K562 (cell line): ENCODE measurements around the gene CRAT. TPM values are rescaled to one million over a fixed set of nuclear protein-coding genes. Genes with fewer than 3 reads are reported as not detected.
A peak's percentile ranks its signal among the peaks of the same experiment; 100 is the strongest.

Experiments
- HNRNPLL ChIP-seq: fragments of 200-400 bp; formaldehyde crosslinking; IDR thresholded peaks from 2 replicates; pipeline ENCODE4 v1.6.1; 2017; ENCODE audit warnings: low read length, low read depth, mild to moderate bottlenecking; ENCODE audit not compliant: poor library complexity, severe bottlenecking
- KAT2B ChIP-seq: IDR thresholded peaks from one replicate; pipeline ENCODE4 v1.6.1; 2012; ENCODE audit warnings: low read depth, mild to moderate bottlenecking, control low read depth, inconsistent platforms, low read length, moderate library complexity
- LEF1 ChIP-seq: fragments of 450-650 bp; IDR thresholded peaks from 2 replicates; pipeline ENCODE4 v1.6.1; 2016; ENCODE audit warnings: mild to moderate bottlenecking
- PHF8 ChIP-seq: fragments of 200-600 bp; sonication (generic); IDR thresholded peaks from 2 replicates; pipeline ENCODE4 v1.6.1; 2012; ENCODE audit warnings: mixed run types, mild to moderate bottlenecking, inconsistent platforms, low read length, moderate library complexity, borderline replicate concordance
- SMAD2 ChIP-seq: fragments of 150-350 bp; IDR thresholded peaks from 2 replicates; pipeline ENCODE4 v1.6.1; 2014; ENCODE audit warnings: low read depth, mild to moderate bottlenecking, low read length
- SMARCA4 ChIP-seq: fragments of 450-650 bp; IDR thresholded peaks from 2 replicates; pipeline ENCODE4 v1.6.1; 2016
- YY1 ChIP-seq, 3 experiments: IDR thresholded peaks; 2 replicates each; pipeline ENCODE4 v1.6.1; 2011; ENCODE audit warnings: low read length in 2 of 3, mild to moderate bottlenecking in 2 of 3, moderate library complexity in 2 of 3, borderline replicate concordance in 1 of 3, control low read depth in 1 of 3, low read depth in 1 of 3; ENCODE audit not compliant: insufficient read depth in 3 of 3, insufficient replicate concordance in 2 of 3, control insufficient read depth in 1 of 3, insufficient read length in 1 of 3; ENCODE audit errors: extremely low read depth in 1 of 3
- ZBTB17 ChIP-seq: fragments of 450-650 bp; formaldehyde crosslinking; IDR thresholded peaks from 2 replicates; pipeline ENCODE4 v1.4.0; 2020; ENCODE audit warnings: mild to moderate bottlenecking
- ZNF41 ChIP-seq: fragments of 250-450 bp; sonication (Bioruptor Pico); conservative IDR thresholded peaks from 2 replicates; pipeline ENCODE4 v1.4.0; 2020; ENCODE audit warnings: mild to moderate bottlenecking
- ZNF766 ChIP-seq: fragments of 200-800 bp; sonication (Bioruptor generic); conservative IDR thresholded peaks from 2 replicates; pipeline ENCODE4 v1.6.1; 2016; ENCODE audit warnings: missing genetic modification characterization, missing compliant biosample characterization
- polyA plus RNA-seq, 8 experiments: library from polyadenylated mRNA; depleted of rRNA in 4 of 8; stranded (reverse) in 5 of 8; unstranded in 3 of 8; fragments of >200 nt; fragmentation: Nextera tagmentation in 2 of 8; fragmentation: Illumina TruSeq in 1 of 8; extraction: Ambion mirVana in 2 of 8; extraction: Trizol in 1 of 8; gene quantifications; 2 replicates each; pipeline versions ENCODE4 v1.2.1 to v1.2.3, GENCODE V29; 2011 to 2014; ENCODE audit warnings: inconsistent platforms in 1 of 8, missing spikeins in 1 of 8
- total RNA-seq, 7 experiments: library from RNA; depleted of rRNA in 6 of 7; stranded (reverse); fragments of >200 nt in 6 of 7; fragmentation: Illumina TruSeq in 2 of 7; extraction: Trizol in 2 of 7; gene quantifications; 2 replicates each; pipeline versions ENCODE4 v1.2.1 to v1.2.3, GENCODE V29; 2011 to 2021; ENCODE audit warnings: low replicate concordance in 1 of 7
- TF ChIP-seq, protein P1 (sequence below), 3 experiments: fragments of 200-800 bp in 1 of 3; sonication (Bioruptor generic) in 1 of 3; sonication (generic) in 1 of 3; formaldehyde crosslinking in 1 of 3; IDR thresholded peaks; 2 replicates each; pipeline versions ENCODE4 v1.6.1 to v1.8.0; 2016 to 2022; ENCODE audit warnings: mild to moderate bottlenecking in 2 of 3, missing compliant biosample characterization in 2 of 3, missing genetic modification characterization in 2 of 3, missing genetic modification reagents in 1 of 3
- TF ChIP-seq, protein P2 (sequence below): fragments of 450-650 bp; IDR thresholded peaks from 2 replicates; pipeline ENCODE4 v1.6.1; 2016; ENCODE audit warnings: antibody characterized with exemption
- TF ChIP-seq, protein P3 (sequence below): sonication (generic); formaldehyde crosslinking; IDR thresholded peaks from 2 replicates; pipeline ENCODE4 v1.8.0; 2022; ENCODE audit warnings: mild to moderate bottlenecking, missing genetic modification reagents
- TF ChIP-seq, protein P4 (sequence below): fragments of 200-400 bp; formaldehyde crosslinking; IDR thresholded peaks from 2 replicates; pipeline ENCODE4 v1.6.1; 2017; ENCODE audit warnings: mild to moderate bottlenecking, low read depth, low read length, moderate library complexity
- TF ChIP-seq, protein P5 (sequence below): fragments of 450-650 bp; formaldehyde crosslinking; IDR thresholded peaks from 2 replicates; pipeline ENCODE4 v1.4.0; 2022; ENCODE audit warnings: missing genetic modification characterization

The CRAT gene
- total and polyA plus RNA-seq, 9 of the 15 experiments (the other 6 are each of a cell fraction or from before 2014, with no cell fraction given), result 0.20 to 13.8 (median 5.4) TPM

DNA sequence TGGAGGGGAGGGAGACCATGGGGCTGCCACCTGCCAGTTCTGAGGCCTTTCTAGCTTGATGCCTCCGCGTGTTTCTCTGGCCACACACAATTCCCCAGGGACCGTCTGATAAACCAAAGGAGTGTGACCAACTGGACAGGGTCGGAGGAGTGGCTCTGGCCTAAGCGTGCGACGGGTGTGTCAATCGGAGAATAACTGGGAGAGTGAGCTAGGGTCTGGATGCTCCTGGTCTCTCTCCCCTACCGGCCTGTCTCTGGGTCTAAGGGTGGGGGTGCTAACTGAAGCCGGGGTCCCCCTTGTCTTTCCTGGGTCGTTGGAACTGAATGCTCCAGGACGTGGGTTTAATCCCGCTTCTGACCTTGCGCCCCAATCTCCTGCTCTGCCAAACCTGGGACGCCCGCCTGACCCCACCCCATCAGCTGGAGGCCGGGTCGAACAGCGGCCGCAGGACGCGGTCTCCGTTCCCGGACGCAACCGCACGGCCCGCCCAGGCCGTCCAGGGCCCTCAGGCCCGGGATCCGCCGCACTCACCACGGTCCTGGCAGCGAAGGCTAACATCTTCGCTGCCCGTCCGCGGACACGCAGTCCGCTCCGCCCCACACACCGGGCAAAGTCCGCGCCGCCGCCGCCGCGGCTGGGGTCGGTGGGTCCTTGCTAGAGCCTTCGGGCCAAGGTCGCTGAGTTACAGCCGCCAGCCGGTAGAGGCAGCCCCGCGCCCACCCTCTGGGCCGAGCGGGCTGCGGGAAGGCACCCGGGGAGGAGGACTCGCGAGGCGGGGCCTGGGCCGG lies 447 bp downstream of the CRAT start (continued):
- TF ChIP-seq, protein P1, sequence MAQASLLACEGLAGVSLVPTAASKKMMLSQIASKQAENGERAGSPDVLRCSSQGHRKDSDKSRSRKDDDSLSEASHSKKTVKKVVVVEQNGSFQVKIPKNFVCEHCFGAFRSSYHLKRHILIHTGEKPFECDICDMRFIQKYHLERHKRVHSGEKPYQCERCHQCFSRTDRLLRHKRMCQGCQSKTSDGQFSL (CRISPR knock-in tag; IDR thresholded peaks at IDR 0.05), result no peak
- TF ChIP-seq, protein P1 (tag; IDR thresholded peaks at IDR 0.05), result no peak
- peak; percentile 24 for TF ChIP-seq HNRNPLL
- TF ChIP-seq, protein P2, sequence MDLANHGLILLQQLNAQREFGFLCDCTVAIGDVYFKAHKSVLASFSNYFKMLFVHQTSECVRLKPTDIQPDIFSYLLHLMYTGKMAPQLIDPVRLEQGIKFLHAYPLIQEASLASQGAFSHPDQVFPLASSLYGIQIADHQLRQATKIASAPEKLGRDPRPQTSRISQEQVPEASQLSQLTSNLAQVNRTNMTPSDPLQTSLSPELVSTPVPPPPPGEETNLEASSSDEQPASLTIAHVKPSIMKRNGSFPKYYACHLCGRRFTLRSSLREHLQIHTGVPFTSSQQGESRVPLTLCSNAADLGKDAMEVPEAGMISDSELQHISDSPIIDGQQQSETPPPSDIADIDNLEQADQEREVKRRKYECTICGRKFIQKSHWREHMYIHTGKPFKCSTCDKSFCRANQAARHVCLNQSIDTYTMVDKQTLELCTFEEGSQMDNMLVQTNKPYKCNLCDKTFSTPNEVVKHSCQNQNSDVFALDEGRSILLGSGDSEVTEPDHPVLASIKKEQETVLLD, result no peak
- TF ChIP-seq ZNF766 (CRISPR knock-in tag), result 0 out of 2 replicates have a peak, but pooled peaks have one; percentile 7
- TF ChIP-seq, protein P3, sequence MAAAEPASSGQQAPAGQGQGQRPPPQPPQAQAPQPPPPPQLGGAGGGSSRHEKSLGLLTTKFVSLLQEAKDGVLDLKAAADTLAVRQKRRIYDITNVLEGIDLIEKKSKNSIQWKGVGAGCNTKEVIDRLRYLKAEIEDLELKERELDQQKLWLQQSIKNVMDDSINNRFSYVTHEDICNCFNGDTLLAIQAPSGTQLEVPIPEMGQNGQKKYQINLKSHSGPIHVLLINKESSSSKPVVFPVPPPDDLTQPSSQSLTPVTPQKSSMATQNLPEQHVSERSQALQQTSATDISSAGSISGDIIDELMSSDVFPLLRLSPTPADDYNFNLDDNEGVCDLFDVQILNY (CRISPR knock-in tag), result 0 out of 2 replicates have a peak, but pooled peaks have one; percentile 56
- no peak for TF ChIP-seq SMARCA4
- no peak for TF ChIP-seq SMAD2
- 0 out of 2 replicates have a peak, but pooled peaks have one; percentile 29 for TF ChIP-seq ZBTB17
- no peak for TF ChIP-seq KAT2B
- peak in 1 of 3 experiments; percentile 14 for TF ChIP-seq YY1 (IDR thresholded peaks at IDR 0.05; ENCODE audit: borderline replicate concordance in 1 of 3, control insufficient read depth in 1 of 3, extremely low read depth in 1 of 3, insufficient read depth in 3 of 3, insufficient read length in 1 of 3, insufficient replicate concordance in 2 of 3, low read depth in 1 of 3, low read length in 2 of 3)
- TF ChIP-seq LEF1, result no peak
- TF ChIP-seq PHF8, result peak; percentile 55; the same call in 1 of the 2 replicates
- TF ChIP-seq, protein P4, sequence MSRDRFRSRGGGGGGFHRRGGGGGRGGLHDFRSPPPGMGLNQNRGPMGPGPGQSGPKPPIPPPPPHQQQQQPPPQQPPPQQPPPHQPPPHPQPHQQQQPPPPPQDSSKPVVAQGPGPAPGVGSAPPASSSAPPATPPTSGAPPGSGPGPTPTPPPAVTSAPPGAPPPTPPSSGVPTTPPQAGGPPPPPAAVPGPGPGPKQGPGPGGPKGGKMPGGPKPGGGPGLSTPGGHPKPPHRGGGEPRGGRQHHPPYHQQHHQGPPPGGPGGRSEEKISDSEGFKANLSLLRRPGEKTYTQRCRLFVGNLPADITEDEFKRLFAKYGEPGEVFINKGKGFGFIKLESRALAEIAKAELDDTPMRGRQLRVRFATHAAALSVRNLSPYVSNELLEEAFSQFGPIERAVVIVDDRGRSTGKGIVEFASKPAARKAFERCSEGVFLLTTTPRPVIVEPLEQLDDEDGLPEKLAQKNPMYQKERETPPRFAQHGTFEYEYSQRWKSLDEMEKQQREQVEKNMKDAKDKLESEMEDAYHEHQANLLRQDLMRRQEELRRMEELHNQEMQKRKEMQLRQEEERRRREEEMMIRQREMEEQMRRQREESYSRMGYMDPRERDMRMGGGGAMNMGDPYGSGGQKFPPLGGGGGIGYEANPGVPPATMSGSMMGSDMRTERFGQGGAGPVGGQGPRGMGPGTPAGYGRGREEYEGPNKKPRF, result no peak
- TF ChIP-seq, protein P5, sequence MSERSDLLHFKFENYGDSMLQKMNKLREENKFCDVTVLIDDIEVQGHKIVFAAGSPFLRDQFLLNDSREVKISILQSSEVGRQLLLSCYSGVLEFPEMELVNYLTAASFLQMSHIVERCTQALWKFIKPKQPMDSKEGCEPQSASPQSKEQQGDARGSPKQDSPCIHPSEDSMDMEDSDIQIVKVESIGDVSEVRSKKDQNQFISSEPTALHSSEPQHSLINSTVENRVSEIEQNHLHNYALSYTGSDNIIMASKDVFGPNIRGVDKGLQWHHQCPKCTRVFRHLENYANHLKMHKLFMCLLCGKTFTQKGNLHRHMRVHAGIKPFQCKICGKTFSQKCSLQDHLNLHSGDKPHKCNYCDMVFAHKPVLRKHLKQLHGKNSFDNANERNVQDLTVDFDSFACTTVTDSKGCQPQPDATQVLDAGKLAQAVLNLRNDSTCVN, result no peak
- TF ChIP-seq ZNF41 (CRISPR knock-in tag), result no peak
